OCI-LY3 (cell line): ENCODE data around the gene YARS2.
A peak's percentile ranks its signal among the peaks of the same experiment; 100 is the strongest.

Source experiments
- H2AFZ ChIP-seq: fragments of 200-600, 300-600 bp; shearing (Covaris generic); 2 replicates; pipeline ENCODE4 v1.6.0; 2014; ENCODE audit warnings: antibody characterized with exemption, low read depth, low read length
- H3K27ac ChIP-seq: fragments of 200-600, 300-600 bp; sonication (generic); 2 replicates; pipeline ENCODE4 v1.5.1; 2014; ENCODE audit warnings: mild to moderate bottlenecking, low read length, moderate library complexity, mixed read lengths
- H3K27me3 ChIP-seq: fragments of 200-600, 300-600 bp; sonication (generic); 2 replicates; pipeline ENCODE4 v1.6.1; 2014; ENCODE audit warnings: low read depth, low read length, mixed read lengths
- H3K36me3 ChIP-seq: fragments of 200-600, 300-600 bp; sonication (generic); replicated peaks from 2 replicates; pipeline ENCODE3; 2014; ENCODE audit warnings: low read depth, low read length, mixed read lengths
- H3K4me1 ChIP-seq: fragments of 300-600, 200-600 bp; sonication (generic); 2 replicates; pipeline ENCODE4 v1.6.1; 2014; ENCODE audit warnings: low read length, mixed read lengths
- H3K4me2 ChIP-seq: fragments of 200-600, 300-600 bp; sonication (generic); 2 replicates; pipeline ENCODE4 v1.6.1; 2014; ENCODE audit warnings: low read length, mixed read lengths
- H3K4me3 ChIP-seq: fragments of 300-600, 200-600 bp; sonication (generic); 2 replicates; pipeline ENCODE4 v1.5.1; 2014; ENCODE audit warnings: antibody characterized with exemption, mild to moderate bottlenecking, low read length, moderate library complexity
- H3K79me2 ChIP-seq: fragments of 300-600, 200-600 bp; shearing (Covaris generic); 2 replicates; pipeline ENCODE4 v1.6.1; 2014; ENCODE audit warnings: mild to moderate bottlenecking, low read length, mixed read lengths
- H3K9ac ChIP-seq: fragments of 300-600, 200-600 bp; shearing (Covaris generic); 2 replicates; pipeline ENCODE4 v1.6.0; 2014; ENCODE audit warnings: mild to moderate bottlenecking, low read length, moderate library complexity
- H3K9me3 ChIP-seq: fragments of 200-600, 300-600 bp; shearing (Covaris generic); 2 replicates; pipeline ENCODE4 v1.6.1; 2014; ENCODE audit warnings: low read length, mixed read lengths; ENCODE audit not compliant: insufficient read depth
- H4K20me1 ChIP-seq: fragments of 200-600, 300-600 bp; sonication (generic); 2 replicates; pipeline ENCODE4 v1.6.1; 2016; ENCODE audit warnings: low read length, mixed read lengths; ENCODE audit not compliant: insufficient read depth
- CTCF ChIP-seq: fragments of 200-600, 300-600 bp; sonication (generic); IDR thresholded peaks from 2 replicates; pipeline ENCODE4 v1.5.1; 2014; ENCODE audit warnings: antibody characterized with exemption, low read length, low read depth
- EZH2phosphoT487 ChIP-seq: fragments of 200-600 bp; shearing (Covaris generic); IDR thresholded peaks from 2 replicates; pipeline ENCODE4 v1.6.1; 2018; ENCODE audit warnings: antibody characterized with exemption, mixed run types, low read depth

The YARS2 gene

GRCh38 chr12:32765906-32766305 is 10.2 kb upstream of the YARS2 start:
- no peaks in the 10 kb centered on the region for H4K20me1 ChIP-seq
- no peak overlapping the region for H2AFZ ChIP-seq
- peaks cover 20% of the 10 kb centered on the region for H3K4me1 ChIP-seq
- no peak overlapping the region for H3K4me2 ChIP-seq
- TF ChIP-seq EZH2phosphoT487 = no peak
- TF ChIP-seq CTCF = no peak
- no peaks in the 10 kb centered on the region for H3K36me3 ChIP-seq
- H3K27ac ChIP-seq = no peak overlapping the region
- no peaks in the 10 kb centered on the region for H3K79me2 ChIP-seq
- no peak overlapping the region for H3K9ac ChIP-seq
- H3K9me3 ChIP-seq = no peaks in the 10 kb centered on the region
- no peak overlapping the region for H3K4me3 ChIP-seq
- peaks cover 22% of the 10 kb centered on the region; the same call in 1 of the 2 replicates for H3K27me3 ChIP-seq

GRCh38 chr12:32761716-32762115 is 6.0 kb upstream of the YARS2 start:
- Histone ChIP-seq H3K9me3 (no peaks in the 10 kb centered on the region), H3K4me3 (no peak overlapping the region), H2AFZ (no peak overlapping the region), H3K27me3 (peaks cover 9% of the 10 kb centered on the region; the same call in 1 of the 2 replicates), H3K4me2 (peak overlapping the region; percentile 23), H4K20me1 (no peaks in the 10 kb centered on the region), H3K79me2 (no peaks in the 10 kb centered on the region), H3K36me3 (no peaks in the 10 kb centered on the region), H3K27ac (no peak overlapping the region), H3K4me1 (peaks cover 20% of the 10 kb centered on the region), H3K9ac (no peak overlapping the region)
- no peak for TF ChIP-seq EZH2phosphoT487
- no peak for TF ChIP-seq CTCF

- Histone ChIP-seq H3K4me2 (no peak overlapping the region), H3K79me2 (peaks cover 30% of the 10 kb centered on the region), H3K4me3 (no peak overlapping the region), H3K27me3 (peaks cover 4% of the 10 kb centered on the region; the same call in 1 of the 2 replicates), H3K36me3 (peaks cover 16% of the 10 kb centered on the region), H4K20me1 (no peaks in the 10 kb centered on the region), H3K9me3 (no peaks in the 10 kb centered on the region), H2AFZ (no peak overlapping the region), H3K4me1 (peaks cover 22% of the 10 kb centered on the region), H3K9ac (no peak overlapping the region), H3K27ac (no peak overlapping the region)
- TF ChIP-seq EZH2phosphoT487 = no peak
- TF ChIP-seq CTCF = no peak
Measured at GRCh38 chr12:32757157-32757556, 1.5 kb upstream of the YARS2 start.

GRCh38 chr12:32756476-32757066 is 874 bp upstream of the YARS2 start:
- Histone ChIP-seq H2AFZ (0 out of 2 replicates have a peak overlapping the region, but pooled peaks have one; percentile 6), H3K79me2 (peaks cover 34% of the 10 kb centered on the region), H3K36me3 (peaks cover 22% of the 10 kb centered on the region), H3K27me3 (peaks cover 4% of the 10 kb centered on the region; the same call in 1 of the 2 replicates), H3K4me2 (peak overlapping the region; percentile 97), H3K9ac (peak overlapping the region; percentile 99), H3K4me3 (peak overlapping the region; percentile 93), H4K20me1 (no peaks in the 10 kb centered on the region), H3K9me3 (no peaks in the 10 kb centered on the region), H3K27ac (no peak overlapping the region), H3K4me1 (peaks cover 16% of the 10 kb centered on the region)
- TF ChIP-seq EZH2phosphoT487 = no peak
- no peak for TF ChIP-seq CTCF
